ENCODE measurements around the gene SOX10.

SOX10 gene

DNA sequence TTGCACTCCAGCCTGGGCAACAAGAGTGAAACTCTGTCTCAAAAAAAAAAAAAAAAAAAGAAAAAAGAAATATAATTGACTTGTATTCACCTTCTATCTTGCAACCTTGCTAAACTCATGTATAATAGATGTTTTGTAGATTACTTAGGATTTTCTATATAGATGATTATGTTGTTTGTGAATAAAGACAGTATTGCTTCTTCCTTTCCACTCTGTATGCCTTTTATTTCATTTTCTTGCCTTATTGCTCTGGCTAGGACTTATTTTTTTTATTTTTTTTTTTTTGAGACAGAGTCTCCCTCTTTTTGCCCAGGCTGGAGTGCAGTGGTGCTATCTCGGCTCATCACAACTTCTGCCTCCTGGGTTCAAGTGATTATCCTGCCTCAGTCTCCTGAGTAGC lies 29.7 kb upstream of the SOX10 start:
- TF ChIP-seq, protein P1, sequence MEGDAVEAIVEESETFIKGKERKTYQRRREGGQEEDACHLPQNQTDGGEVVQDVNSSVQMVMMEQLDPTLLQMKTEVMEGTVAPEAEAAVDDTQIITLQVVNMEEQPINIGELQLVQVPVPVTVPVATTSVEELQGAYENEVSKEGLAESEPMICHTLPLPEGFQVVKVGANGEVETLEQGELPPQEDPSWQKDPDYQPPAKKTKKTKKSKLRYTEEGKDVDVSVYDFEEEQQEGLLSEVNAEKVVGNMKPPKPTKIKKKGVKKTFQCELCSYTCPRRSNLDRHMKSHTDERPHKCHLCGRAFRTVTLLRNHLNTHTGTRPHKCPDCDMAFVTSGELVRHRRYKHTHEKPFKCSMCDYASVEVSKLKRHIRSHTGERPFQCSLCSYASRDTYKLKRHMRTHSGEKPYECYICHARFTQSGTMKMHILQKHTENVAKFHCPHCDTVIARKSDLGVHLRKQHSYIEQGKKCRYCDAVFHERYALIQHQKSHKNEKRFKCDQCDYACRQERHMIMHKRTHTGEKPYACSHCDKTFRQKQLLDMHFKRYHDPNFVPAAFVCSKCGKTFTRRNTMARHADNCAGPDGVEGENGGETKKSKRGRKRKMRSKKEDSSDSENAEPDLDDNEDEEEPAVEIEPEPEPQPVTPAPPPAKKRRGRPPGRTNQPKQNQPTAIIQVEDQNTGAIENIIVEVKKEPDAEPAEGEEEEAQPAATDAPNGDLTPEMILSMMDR (IDR thresholded peaks at IDR 0.05; ENCODE audit: poor library complexity, severe bottlenecking), result no peak
- Histone ChIP-seq H3K36me3 (ENCODE audit: low read depth) (no peaks in the 10 kb centered on the region), H3K27me3 (ENCODE audit: insufficient read depth, poor library complexity, severe bottlenecking) (no peaks in the 10 kb centered on the region), H3K27ac (ENCODE audit: poor library complexity, severe bottlenecking) (no peak overlapping the region), H3K4me1 (ENCODE audit: insufficient read depth, poor library complexity, severe bottlenecking) (no peaks in the 10 kb centered on the region), H3K9me3 (ENCODE audit: severe bottlenecking) (no peaks in the 10 kb centered on the region), H3K4me3 (ENCODE audit: severe bottlenecking) (no peak overlapping the region)
- DNase-seq (ENCODE audit: low spot score), result no peak
- no peak for ATAC-seq (ENCODE audit: low read depth)

GRCh38 chr22:38012604-38013072 lies 28.3 kb upstream of the SOX10 start:
- ATAC-seq (ENCODE audit: low read depth), result 0 out of 3 replicates have a peak, but pooled peaks have one; percentile 41
- H3K36me3 ChIP-seq (ENCODE audit: low read depth), result no peaks in the 10 kb centered on the region
- H3K27ac ChIP-seq (ENCODE audit: poor library complexity, severe bottlenecking), result no peak overlapping the region
- DNase-seq (ENCODE audit: low spot score), result no peak
- no peak overlapping the region for H3K4me3 ChIP-seq (ENCODE audit: severe bottlenecking)
- TF ChIP-seq, protein P1 (IDR thresholded peaks at IDR 0.05; ENCODE audit: poor library complexity, severe bottlenecking), result no peak
- no peaks in the 10 kb centered on the region for H3K4me1 ChIP-seq (ENCODE audit: insufficient read depth, poor library complexity, severe bottlenecking)
- no peaks in the 10 kb centered on the region for H3K27me3 ChIP-seq (ENCODE audit: insufficient read depth, poor library complexity, severe bottlenecking)
- H3K9me3 ChIP-seq (ENCODE audit: severe bottlenecking), result no peaks in the 10 kb centered on the region

DNA sequence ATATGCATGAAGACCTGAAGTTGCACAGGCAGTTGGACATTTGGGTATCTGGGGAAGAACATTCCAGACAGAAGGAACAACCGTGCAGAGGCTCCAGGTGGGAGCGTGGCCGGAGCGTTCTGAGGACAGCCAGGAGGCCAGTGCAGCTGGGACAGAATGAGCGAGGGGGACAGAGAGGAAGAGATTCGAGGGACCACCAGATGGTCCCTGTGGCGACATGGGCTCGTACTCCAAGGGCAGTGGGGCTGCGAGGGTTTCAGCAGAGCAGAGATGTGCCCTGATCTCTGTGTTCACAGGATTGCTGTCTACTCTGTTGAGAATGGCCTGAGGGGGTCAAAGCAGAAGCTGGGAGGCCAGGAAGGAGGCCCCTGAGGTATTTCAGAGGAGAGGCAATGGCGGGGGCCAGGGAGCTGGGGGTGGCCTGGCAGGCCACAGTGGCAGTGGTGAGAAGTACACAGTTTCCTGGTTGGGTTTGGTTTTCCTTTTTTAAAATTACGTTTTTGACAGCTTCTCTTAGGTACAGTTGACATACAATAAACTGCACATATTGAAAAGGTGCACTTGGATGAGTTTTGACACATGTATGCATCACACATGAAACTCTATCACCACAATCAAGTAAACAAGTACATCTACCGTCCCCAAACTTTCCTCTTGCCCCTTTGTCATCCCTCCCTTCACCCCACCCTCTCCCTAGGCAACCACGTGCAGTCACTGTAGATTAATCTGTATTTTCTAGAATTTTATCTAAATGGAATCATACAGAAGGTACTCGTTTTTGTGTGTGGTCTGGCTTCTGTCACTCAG lies 24.8 kb upstream of the SOX10 start:
- ATAC-seq (ENCODE audit: low read depth) (no peak), DNase-seq (ENCODE audit: low spot score) (no peak)
- H3K4me3 ChIP-seq (ENCODE audit: severe bottlenecking), result no peak overlapping the region
- H3K36me3 ChIP-seq (ENCODE audit: low read depth), result no peaks in the 10 kb centered on the region
- TF ChIP-seq, protein P1 (IDR thresholded peaks at IDR 0.05; ENCODE audit: poor library complexity, severe bottlenecking), result no peak
- H3K27me3 ChIP-seq (ENCODE audit: insufficient read depth, poor library complexity, severe bottlenecking), result no peaks in the 10 kb centered on the region
- no peaks in the 10 kb centered on the region for H3K4me1 ChIP-seq (ENCODE audit: insufficient read depth, poor library complexity, severe bottlenecking)
- no peaks in the 10 kb centered on the region for H3K9me3 ChIP-seq (ENCODE audit: severe bottlenecking)
- H3K27ac ChIP-seq (ENCODE audit: poor library complexity, severe bottlenecking), result no peak overlapping the region

- TF ChIP-seq, protein P1 (IDR thresholded peaks at IDR 0.05; ENCODE audit: poor library complexity, severe bottlenecking), result no peak
- Histone ChIP-seq H3K4me3 (ENCODE audit: severe bottlenecking) (no peak overlapping the region), H3K27me3 (ENCODE audit: insufficient read depth, poor library complexity, severe bottlenecking) (no peaks in the 10 kb centered on the region), H3K4me1 (ENCODE audit: insufficient read depth, poor library complexity, severe bottlenecking) (no peaks in the 10 kb centered on the region), H3K36me3 (ENCODE audit: low read depth) (no peaks in the 10 kb centered on the region), H3K9me3 (ENCODE audit: severe bottlenecking) (no peaks in the 10 kb centered on the region), H3K27ac (ENCODE audit: poor library complexity, severe bottlenecking) (no peak overlapping the region)
- DNase-seq (ENCODE audit: low spot score) (no peak), ATAC-seq (ENCODE audit: low read depth) (no peak)
Observed at GRCh38 chr22:38007330-38007902, 23.1 kb upstream of the SOX10 start.

DNA sequence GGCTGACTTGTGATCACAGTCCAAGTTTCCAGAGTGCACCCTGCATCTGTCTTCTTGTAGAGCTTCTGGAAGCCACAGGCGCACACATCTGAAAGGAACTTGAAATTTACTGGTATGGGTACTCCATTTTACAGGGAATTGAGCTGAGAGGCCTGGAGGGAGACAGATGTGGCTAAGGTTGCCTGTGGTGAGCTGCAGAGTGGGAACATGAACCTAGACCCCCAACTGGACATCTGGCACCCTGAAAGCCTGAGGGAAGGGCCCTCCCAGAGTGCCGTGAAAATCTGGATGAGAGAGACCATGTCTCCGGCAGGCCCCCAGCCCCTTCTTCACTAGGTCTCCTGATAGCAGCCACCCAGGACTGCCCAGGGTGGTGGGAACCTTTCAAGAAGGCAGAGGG lies 22.6 kb upstream of the SOX10 start:
- H3K4me1 ChIP-seq (ENCODE audit: insufficient read depth, poor library complexity, severe bottlenecking), result no peaks in the 10 kb centered on the region
- no peaks in the 10 kb centered on the region for H3K36me3 ChIP-seq (ENCODE audit: low read depth)
- TF ChIP-seq, protein P1 (IDR thresholded peaks at IDR 0.05; ENCODE audit: poor library complexity, severe bottlenecking), result no peak
- H3K27ac ChIP-seq (ENCODE audit: poor library complexity, severe bottlenecking), result no peak overlapping the region
- no peak overlapping the region for H3K4me3 ChIP-seq (ENCODE audit: severe bottlenecking)
- H3K27me3 ChIP-seq (ENCODE audit: insufficient read depth, poor library complexity, severe bottlenecking), result no peaks in the 10 kb centered on the region
- H3K9me3 ChIP-seq (ENCODE audit: severe bottlenecking), result no peaks in the 10 kb centered on the region
- ATAC-seq (ENCODE audit: low read depth) (no peak), DNase-seq (ENCODE audit: low spot score) (no peak)

Data from RWPE2 (cell line).